GM12892 (cell line): ENCODE results near the gene ARHGEF16.

Source experiments
- POLR2A ChIP-seq: IDR thresholded peaks from 2 replicates; pipeline ENCODE4 v1.6.1; 2011; ENCODE audit warnings: low read depth, low read length, control low read depth
- POLR2AphosphoS5 ChIP-seq: IDR thresholded peaks from 2 replicates; pipeline ENCODE4 v1.6.1; 2011; ENCODE audit warnings: low read depth, low read length, control low read depth

- no peak for TF ChIP-seq POLR2A
- TF ChIP-seq POLR2AphosphoS5 = no peak
Observed at GRCh38 chr1:3481836-3482375, 27.4 kb downstream of the ARHGEF16 start.
